ENCODE results near the gene MRS2.
A peak's percentile ranks its signal among the peaks of the same experiment; 100 is the strongest.
"Not testable (repeated sequence)": the region's sequence is repeated elsewhere in the genome, so short reads cannot be mapped to it uniquely, and the experiment has no call there.

MRS2 gene

GRCh38 chr6:24397631-24398030 lies 5.1 kb upstream of the MRS2 start:
- Histone ChIP-seq H4K8ac (ENCODE audit: low read length) (no peak overlapping the region), H3K36me3 (ENCODE audit: control insufficient read depth in 1 of 2, insufficient read depth in 2 of 2, low read depth in 1 of 2, low read length in 2 of 2) (no peaks in the 10 kb centered on the region), H3K4me3 (ENCODE audit: insufficient read depth in 1 of 2, low read depth in 1 of 2, low read length in 2 of 2) (no peak overlapping the region), H4K91ac (ENCODE audit: low read length) (no peak overlapping the region), H3K79me1 (replicated peaks; ENCODE audit: low read length, poor library complexity, severe bottlenecking) (peaks cover 2% of the 10 kb centered on the region), H3K4me2 (ENCODE audit: low read length, poor library complexity, severe bottlenecking) (no peak overlapping the region), H2AK5ac (ENCODE audit: low read length, severe bottlenecking) (no peak overlapping the region), H3K23ac (ENCODE audit: low read length in 2 of 2) (no peak overlapping the region), H3K14ac (ENCODE audit: low read length in 2 of 2) (no peak overlapping the region), H2BK5ac (ENCODE audit: low read depth, low read length, poor library complexity, severe bottlenecking) (no peak overlapping the region), H3K27me3 (ENCODE audit: control insufficient read depth in 1 of 2, insufficient read depth in 1 of 2, low read length in 2 of 2) (peaks cover 0 to 6% of the 10 kb centered on the region in 2 experiments), H3K9ac (ENCODE audit: low read length) (no peak overlapping the region), H3K4ac (ENCODE audit: low read depth in 1 of 2, low read length in 2 of 2) (no peak overlapping the region), H2BK12ac (ENCODE audit: low read length in 2 of 2) (no peak overlapping the region), H2BK15ac (ENCODE audit: low read depth, poor library complexity, severe bottlenecking) (no peak overlapping the region), H3K27ac (ENCODE audit: low read length, poor library complexity, severe bottlenecking) (no peak overlapping the region), H2BK120ac (ENCODE audit: low read depth, low read length) (no peak overlapping the region), H3K9me3 (ENCODE audit: control insufficient read depth, low read length) (no peaks in the 10 kb centered on the region), H3K18ac (ENCODE audit: low read depth in 1 of 2, low read length in 2 of 2) (no peak overlapping the region), H2AFZ (ENCODE audit: low read depth, low read length) (no peak overlapping the region), H3K4me1 (ENCODE audit: control insufficient read depth, insufficient read depth, low read depth, low read length) (peaks cover 5% of the 10 kb centered on the region)
- WGBS: 100% methylated on average over 1 of the region's 1 CpG
- DNase-seq: no peak

GRCh38 chr6:24400045-24401039 lies 2.4 kb upstream of the MRS2 start:
- 5% methylated on average over 10 of the region's 17 CpGs for WGBS

DNA sequence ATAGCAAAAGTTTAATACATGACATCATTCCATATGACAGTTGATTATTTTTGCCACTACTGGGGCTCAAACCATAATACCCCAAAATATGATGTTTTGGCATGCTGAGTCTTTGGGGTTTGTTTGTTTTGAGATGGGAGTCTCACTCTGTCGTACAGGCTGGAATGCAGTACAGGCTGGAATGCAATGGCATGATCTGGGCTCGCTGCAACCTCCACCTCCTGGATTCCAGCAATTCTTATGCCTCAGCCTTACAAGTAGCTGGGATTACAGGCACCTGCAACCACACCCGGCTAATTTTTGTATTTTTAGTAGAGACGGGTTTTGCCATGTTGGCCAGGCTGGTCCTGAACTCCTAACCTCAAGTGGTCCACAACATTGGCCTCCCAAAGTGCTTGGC lies 1.3 kb upstream of the MRS2 start:
- Histone ChIP-seq H3K79me1 (replicated peaks; ENCODE audit: low read length, poor library complexity, severe bottlenecking) (peaks cover 2% of the 10 kb centered on the region), H3K27ac (ENCODE audit: low read length, poor library complexity, severe bottlenecking) (peak overlapping the region; percentile 77), H3K4me3 (ENCODE audit: insufficient read depth in 1 of 2, low read depth in 1 of 2, low read length in 2 of 2) (no peak overlapping the region), H2AK5ac (ENCODE audit: low read length, severe bottlenecking) (no peak overlapping the region), H3K4me2 (ENCODE audit: low read length, poor library complexity, severe bottlenecking) (no peak overlapping the region), H3K27me3 (ENCODE audit: control insufficient read depth in 1 of 2, insufficient read depth in 1 of 2, low read length in 2 of 2) (peaks cover 0 to 6% of the 10 kb centered on the region in 2 experiments), H2BK12ac (ENCODE audit: low read length in 2 of 2) (no peak overlapping the region), H3K36me3 (ENCODE audit: control insufficient read depth in 1 of 2, insufficient read depth in 2 of 2, low read depth in 1 of 2, low read length in 2 of 2) (peaks cover 3 to 11% of the 10 kb centered on the region in 2 experiments), H3K9ac (ENCODE audit: low read length) (no peak overlapping the region), H3K14ac (ENCODE audit: low read length in 2 of 2) (no peak overlapping the region), H3K4me1 (ENCODE audit: control insufficient read depth, insufficient read depth, low read depth, low read length) (peaks cover 5% of the 10 kb centered on the region), H3K4ac (ENCODE audit: low read depth in 1 of 2, low read length in 2 of 2) (no peak overlapping the region), H4K91ac (ENCODE audit: low read length) (no peak overlapping the region), H3K18ac (ENCODE audit: low read depth in 1 of 2, low read length in 2 of 2) (no peak overlapping the region), H2AFZ (ENCODE audit: low read depth, low read length) (no peak overlapping the region), H3K23ac (ENCODE audit: low read length in 2 of 2) (no peak overlapping the region), H3K9me3 (ENCODE audit: control insufficient read depth, low read length) (no peaks in the 10 kb centered on the region), H2BK5ac (ENCODE audit: low read depth, low read length, poor library complexity, severe bottlenecking) (no peak overlapping the region), H2BK120ac (ENCODE audit: low read depth, low read length) (no peak overlapping the region), H2BK15ac (ENCODE audit: low read depth, poor library complexity, severe bottlenecking) (no peak overlapping the region), H4K8ac (ENCODE audit: low read length) (no peak overlapping the region)
- 55% methylated on average over 4 of the region's 4 CpGs for WGBS
- no peak for DNase-seq

More at GRCh38 chr6:24400045-24401039, 2.4 kb upstream of the MRS2 start:
- not testable (repeated sequence) for H2BK15ac ChIP-seq (ENCODE audit: low read depth, poor library complexity, severe bottlenecking); H3K4ac ChIP-seq (ENCODE audit: low read depth in 1 of 2, low read length in 2 of 2); H3K4me1 ChIP-seq (ENCODE audit: control insufficient read depth, insufficient read depth, low read depth, low read length); H4K91ac ChIP-seq (ENCODE audit: low read length); H3K4me2 ChIP-seq (ENCODE audit: low read length, poor library complexity, severe bottlenecking); H3K9me3 ChIP-seq (ENCODE audit: control insufficient read depth, low read length); H2AK5ac ChIP-seq (ENCODE audit: low read length, severe bottlenecking); H3K14ac ChIP-seq (ENCODE audit: low read length in 2 of 2); H4K8ac ChIP-seq (ENCODE audit: low read length); H3K18ac ChIP-seq (ENCODE audit: low read depth in 1 of 2, low read length in 2 of 2); H2BK12ac ChIP-seq (ENCODE audit: low read length in 2 of 2); H3K36me3 ChIP-seq (ENCODE audit: control insufficient read depth in 1 of 2, insufficient read depth in 2 of 2, low read depth in 1 of 2, low read length in 2 of 2); H2BK5ac ChIP-seq (ENCODE audit: low read depth, low read length, poor library complexity, severe bottlenecking); H2AFZ ChIP-seq (ENCODE audit: low read depth, low read length); H2BK120ac ChIP-seq (ENCODE audit: low read depth, low read length); H3K9ac ChIP-seq (ENCODE audit: low read length); DNase-seq; H3K4me3 ChIP-seq (ENCODE audit: insufficient read depth in 1 of 2, low read depth in 1 of 2, low read length in 2 of 2); H3K79me1 ChIP-seq (replicated peaks; ENCODE audit: low read length, poor library complexity, severe bottlenecking); H3K27me3 ChIP-seq (ENCODE audit: control insufficient read depth in 1 of 2, insufficient read depth in 1 of 2, low read length in 2 of 2); H3K23ac ChIP-seq (ENCODE audit: low read length in 2 of 2)
- H3K27ac ChIP-seq (ENCODE audit: low read length, poor library complexity, severe bottlenecking): peak overlapping the region; percentile 47

- WGBS: under 1% methylated on average over 9 of the region's 12 CpGs
Observed at GRCh38 chr6:24403501-24403824, 727 bp downstream of the MRS2 start.

More at GRCh38 chr6:24403501-24403824, 727 bp downstream of the MRS2 start:
- Histone ChIP-seq H2AFZ (ENCODE audit: low read depth, low read length) (peak overlapping the region; percentile 83), H4K8ac (ENCODE audit: low read length) (peak overlapping the region; percentile 98), H2BK15ac (ENCODE audit: low read depth, poor library complexity, severe bottlenecking) (peak overlapping the region; percentile 86), H2AK5ac (ENCODE audit: low read length, severe bottlenecking) (no peak overlapping the region), H3K4me2 (ENCODE audit: low read length, poor library complexity, severe bottlenecking) (peak overlapping the region; percentile 50), H3K18ac (ENCODE audit: low read depth in 1 of 2, low read length in 2 of 2) (peak overlapping the region in 1 of 2 experiments; percentile 80), H4K91ac (ENCODE audit: low read length) (peak overlapping the region; percentile 75), H2BK120ac (ENCODE audit: low read depth, low read length) (no peak overlapping the region), H3K36me3 (ENCODE audit: control insufficient read depth in 1 of 2, insufficient read depth in 2 of 2, low read depth in 1 of 2, low read length in 2 of 2) (peaks cover 6 to 29% of the 10 kb centered on the region in 2 experiments), H3K27ac (ENCODE audit: low read length, poor library complexity, severe bottlenecking) (peak overlapping the region; percentile 96), H3K4ac (ENCODE audit: low read depth in 1 of 2, low read length in 2 of 2) (peak overlapping the region in 1 of 2 experiments; percentile 33), H3K9me3 (ENCODE audit: control insufficient read depth, low read length) (no peaks in the 10 kb centered on the region), H3K9ac (ENCODE audit: low read length) (peak overlapping the region; percentile 96), H2BK12ac (ENCODE audit: low read length in 2 of 2) (no peak overlapping the region), H2BK5ac (ENCODE audit: low read depth, low read length, poor library complexity, severe bottlenecking) (peak overlapping the region; percentile 85), H3K23ac (ENCODE audit: low read length in 2 of 2) (no peak overlapping the region), H3K4me3 (ENCODE audit: insufficient read depth in 1 of 2, low read depth in 1 of 2, low read length in 2 of 2) (peak overlapping the region; percentile 88 to 97), H3K4me1 (ENCODE audit: control insufficient read depth, insufficient read depth, low read depth, low read length) (peaks cover 8% of the 10 kb centered on the region), H3K79me1 (replicated peaks; ENCODE audit: low read length, poor library complexity, severe bottlenecking) (peaks cover 4% of the 10 kb centered on the region), H3K27me3 (ENCODE audit: control insufficient read depth in 1 of 2, insufficient read depth in 1 of 2, low read length in 2 of 2) (peaks cover 0 to 6% of the 10 kb centered on the region in 2 experiments), H3K14ac (ENCODE audit: low read length in 2 of 2) (peak overlapping the region in 1 of 2 experiments; percentile 92)
- DNase-seq: no peak

All from mesenchymal stem cell (in vitro differentiated cells and primary cell).